ENCODE measurements around the gene FMNL3. TPM values are rescaled to one million over a fixed set of nuclear protein-coding genes. Genes with fewer than 3 reads are reported as not detected.

Gene FMNL3
- total and polyA plus RNA-seq, 2 of the 13 experiments (the other 11 are each of a cell fraction or from before 2014, with no cell fraction given) = 0.44 to 1.1 TPM

GRCh38 chr12:49623142-49623904 lies 83.9 kb downstream of the FMNL3 start, which contains the start of gene PRPF40B (continued):
- TF ChIP-seq THYN1 (CRISPR knock-in tag; IDR thresholded peaks at IDR 0.05; ENCODE audit: borderline replicate concordance, low read depth) (no peak), ZNF574 (CRISPR knock-in tag; IDR thresholded peaks at IDR 0.05) (peak; percentile 54), ZKSCAN8 (CRISPR knock-in tag; IDR thresholded peaks at IDR 0.05; ENCODE audit: borderline replicate concordance) (no peak), EP300 (IDR thresholded peaks at IDR 0.05; ENCODE audit: low read depth in 2 of 2, low read length in 2 of 2) (no peak), EP300 (CRISPR knock-in tag; IDR thresholded peaks at IDR 0.05; ENCODE audit: borderline replicate concordance) (no peak), IKZF4 (CRISPR knock-in tag; IDR thresholded peaks at IDR 0.05; ENCODE audit: borderline replicate concordance, low read depth, not compliant biosample characterization) (no peak), TSC22D2 (CRISPR knock-in tag; IDR thresholded peaks at IDR 0.05; ENCODE audit: borderline replicate concordance) (no peak), SOX6 (IDR thresholded peaks at IDR 0.05) (no peak), SOX6 (CRISPR knock-in tag; IDR thresholded peaks at IDR 0.05) (no peak; the same call in 1 of the 2 replicates), ZSCAN20 (CRISPR knock-in tag; IDR thresholded peaks at IDR 0.05; ENCODE audit: borderline replicate concordance) (0 out of 2 replicates have a peak, but pooled peaks have one; percentile 44), PITX1 (CRISPR knock-in tag; IDR thresholded peaks at IDR 0.05) (no peak), SIX4 (CRISPR knock-in tag; IDR thresholded peaks at IDR 0.05) (no peak), XRCC5 (optimal IDR thresholded peaks at IDR 0.05; ENCODE audit: low read length) (peak; percentile 30), ZNF101 (CRISPR knock-in tag; IDR thresholded peaks at IDR 0.05; ENCODE audit: borderline replicate concordance, low read depth) (no peak), ZNF17 (CRISPR knock-in tag; IDR thresholded peaks at IDR 0.05) (no peak), ZMAT3 (CRISPR knock-in tag; conservative IDR thresholded peaks at IDR 0.05) (no peak), ZNF691 (CRISPR knock-in tag; IDR thresholded peaks at IDR 0.05; ENCODE audit: borderline replicate concordance, low read depth) (no peak), ZNF660 (CRISPR knock-in tag; IDR thresholded peaks at IDR 0.05; ENCODE audit: borderline replicate concordance, low read depth) (no peak), MIXL1 (CRISPR knock-in tag; IDR thresholded peaks at IDR 0.05) (no peak; the same call in 1 of the 2 replicates), NFKBIZ (CRISPR knock-in tag; IDR thresholded peaks at IDR 0.05) (0 out of 2 replicates have a peak, but pooled peaks have one; percentile 37), SRSF1 (optimal IDR thresholded peaks at IDR 0.05; ENCODE audit: low read depth, low read length) (no peak), CREB1 (IDR thresholded peaks at IDR 0.05) (no peak), CREB1 (CRISPR knock-in tag; IDR thresholded peaks at IDR 0.05) (no peak)
- TF ChIP-seq, protein P1, sequence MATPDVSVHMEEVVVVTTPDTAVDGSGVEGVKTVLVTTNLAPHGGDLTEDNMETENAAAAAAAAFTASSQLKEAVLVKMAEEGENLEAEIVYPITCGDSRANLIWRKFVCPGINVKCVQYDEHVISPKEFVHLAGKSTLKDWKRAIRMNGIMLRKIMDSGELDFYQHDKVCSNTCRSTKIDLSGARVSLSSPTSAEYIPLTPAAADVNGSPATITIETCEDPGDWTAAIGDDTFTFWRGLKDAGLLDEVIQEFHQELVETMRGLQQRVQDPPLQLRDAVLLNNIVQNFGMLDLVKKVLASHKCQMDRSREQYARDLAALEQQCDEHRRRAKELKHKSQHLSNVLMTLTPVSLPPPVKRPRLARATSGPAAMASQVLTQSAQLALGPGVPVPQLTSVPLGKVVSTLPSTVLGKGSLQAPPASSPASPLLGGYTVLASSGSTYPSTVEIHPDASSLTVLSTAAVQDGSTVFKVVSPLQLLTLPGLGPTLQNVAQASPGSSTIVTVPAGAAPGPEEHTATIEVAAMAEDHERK (CRISPR knock-in tag; IDR thresholded peaks at IDR 0.05; ENCODE audit: low read depth) = no peak
